A549 treated with CORT108297 at 1 μM for 4 hours (cell line): ENCODE results near the gene ERMARD. TPM values are rescaled to one million over a fixed set of nuclear protein-coding genes. Genes with fewer than 3 reads are reported as not detected.

Experiments used
- total RNA-seq: library from RNA; stranded (reverse); fragments of 200-300 nt; extraction: Qiagen RNA extraction; gene quantifications from 5 replicates; pipeline ENCODE4 v1.2.3, GENCODE V29; 2022

The ERMARD gene
- total RNA-seq, result 5.9 to 7.9 TPM (median 7.1 TPM) in 5 replicates

GRCh38 chr6:169751242-169752073, at the start of gene ERMARD, which contains the start of gene DYNLT2:
Gene ERMARD (plus strand): TSS chr6:169751622. CDS start chr6:169751658, 36 bp downstream.
Gene DYNLT2 (minus strand): TSS chr6:169751572. CDS start chr6:169751458, 114 bp downstream.

GRCh38 chr6:169701954-169702839, 49.2 kb upstream of the ERMARD start, which contains the start of the genes C6orf120 and WDR27:
Gene C6orf120 (plus strand): TSS chr6:169702126. CDS start chr6:169702460, 334 bp downstream.
Gene WDR27 (minus strand): TSS chr6:169702029. CDS start chr6:169689005, 13,024 bp downstream.

GRCh38 chr6:169724494-169725124, 26.8 kb upstream of the ERMARD start, which contains the start of gene PHF10:
Gene PHF10 (minus strand): TSS chr6:169724500. CDS start chr6:169723931, 569 bp downstream.

Other genes starting within 250 kb of the ERMARD start
- 7.5 to 14.6 TPM (median 14.1 TPM) in 5 replicates for gene WDR27, start 49.6 kb upstream of the ERMARD start, total RNA-seq
- 11.1 to 15.0 TPM (median 13.1 TPM) in 5 replicates for gene C6orf120, start 49.5 kb upstream of the ERMARD start, total RNA-seq
- gene PHF10, start 27.1 kb upstream of the ERMARD start, total RNA-seq, result 19.7 to 22.8 TPM (median 21.6 TPM) in 5 replicates
- gene DYNLT2, start 50 bp upstream of the ERMARD start, total RNA-seq, result 0.55 to 0.79 TPM (median 0.66 TPM) in 5 replicates